HG02970 (cell line): ENCODE results near the gene IMPA2.
"Not testable (repeated sequence)": the region's sequence is repeated elsewhere in the genome, so short reads cannot be mapped to it uniquely, and the experiment has no call there.

Source experiments
- ATAC-seq: cut with Tn5 transposase; IDR thresholded peaks from one replicate; pipeline ENCODE4 v1.9.1; 2021; ENCODE audit warnings: mild to moderate bottlenecking, moderate library complexity, moderate number of reproducible peaks; ENCODE audit not compliant: unreplicated experiment, low FRiP score

IMPA2 gene

GRCh38 chr18:12021596-12021995, 40.3 kb downstream of the IMPA2 start:
- ATAC-seq: no peak

- ATAC-seq: no peak
These were observed 42.1 kb downstream of the IMPA2 start for GRCh38 chr18:12023375-12023774.

GRCh38 chr18:12026562-12026961, 45.3 kb downstream of the IMPA2 start:
- no peak for ATAC-seq

- ATAC-seq: no peak
These were observed 45.7 kb downstream of the IMPA2 start for GRCh38 chr18:12027046-12027445.

- no peak for ATAC-seq
These were observed 46.2 kb downstream of the IMPA2 start for GRCh38 chr18:12027480-12027879.

- no peak for ATAC-seq
These were observed 46.8 kb downstream of the IMPA2 start for GRCh38 chr18:12028040-12028628.

- ATAC-seq: no peak
These were observed 47.4 kb downstream of the IMPA2 start for GRCh38 chr18:12028674-12029073.

GRCh38 chr18:12029786-12030584, 48.7 kb downstream of the IMPA2 start:
- no peak for ATAC-seq

GRCh38 chr18:12030670-12031069, 49.4 kb downstream of the IMPA2 start:
- no peak for ATAC-seq

- ATAC-seq: no peak
These were observed 49.9 kb downstream of the IMPA2 start for GRCh38 chr18:12031181-12031580.

- ATAC-seq: no peak
These were observed 50.5 kb downstream of the IMPA2 start for GRCh38 chr18:12031846-12032245.

- no peak for ATAC-seq
These were observed 51.7 kb downstream of the IMPA2 start for GRCh38 chr18:12032786-12033642.

- no peak for ATAC-seq
These were observed 52.3 kb downstream of the IMPA2 start for GRCh38 chr18:12033643-12034025.

GRCh38 chr18:12034241-12035100, 53.2 kb downstream of the IMPA2 start:
- no peak for ATAC-seq

GRCh38 chr18:12035481-12035880, 54.2 kb downstream of the IMPA2 start:
- ATAC-seq: no peak

GRCh38 chr18:12036201-12036751, 55.0 kb downstream of the IMPA2 start:
- no peak for ATAC-seq

- no peak for ATAC-seq
These were observed 56.9 kb downstream of the IMPA2 start for GRCh38 chr18:12038082-12038638.

GRCh38 chr18:12038639-12039539, 57.6 kb downstream of the IMPA2 start:
- ATAC-seq: peak; percentile 76

- ATAC-seq: not testable (repeated sequence)
These were observed 58.2 kb downstream of the IMPA2 start for GRCh38 chr18:12039540-12039930.
